ENCODE results near the gene MRPL1.
"Not testable (repeated sequence)": the region's sequence is repeated elsewhere in the genome, so short reads cannot be mapped to it uniquely, and the experiment has no call there.

MRPL1 gene

GRCh38 chr4:77849278-77849965 is 13.2 kb upstream of the MRPL1 start:
- no peak overlapping the region for H3K4me3 ChIP-seq (ENCODE audit: low read length)
- DNase-seq (ENCODE audit: low read depth): no peak
- TF ChIP-seq, protein P1, sequence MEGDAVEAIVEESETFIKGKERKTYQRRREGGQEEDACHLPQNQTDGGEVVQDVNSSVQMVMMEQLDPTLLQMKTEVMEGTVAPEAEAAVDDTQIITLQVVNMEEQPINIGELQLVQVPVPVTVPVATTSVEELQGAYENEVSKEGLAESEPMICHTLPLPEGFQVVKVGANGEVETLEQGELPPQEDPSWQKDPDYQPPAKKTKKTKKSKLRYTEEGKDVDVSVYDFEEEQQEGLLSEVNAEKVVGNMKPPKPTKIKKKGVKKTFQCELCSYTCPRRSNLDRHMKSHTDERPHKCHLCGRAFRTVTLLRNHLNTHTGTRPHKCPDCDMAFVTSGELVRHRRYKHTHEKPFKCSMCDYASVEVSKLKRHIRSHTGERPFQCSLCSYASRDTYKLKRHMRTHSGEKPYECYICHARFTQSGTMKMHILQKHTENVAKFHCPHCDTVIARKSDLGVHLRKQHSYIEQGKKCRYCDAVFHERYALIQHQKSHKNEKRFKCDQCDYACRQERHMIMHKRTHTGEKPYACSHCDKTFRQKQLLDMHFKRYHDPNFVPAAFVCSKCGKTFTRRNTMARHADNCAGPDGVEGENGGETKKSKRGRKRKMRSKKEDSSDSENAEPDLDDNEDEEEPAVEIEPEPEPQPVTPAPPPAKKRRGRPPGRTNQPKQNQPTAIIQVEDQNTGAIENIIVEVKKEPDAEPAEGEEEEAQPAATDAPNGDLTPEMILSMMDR (conservative IDR thresholded peaks at IDR 0.05; ENCODE audit: low read length): no peak

DNA sequence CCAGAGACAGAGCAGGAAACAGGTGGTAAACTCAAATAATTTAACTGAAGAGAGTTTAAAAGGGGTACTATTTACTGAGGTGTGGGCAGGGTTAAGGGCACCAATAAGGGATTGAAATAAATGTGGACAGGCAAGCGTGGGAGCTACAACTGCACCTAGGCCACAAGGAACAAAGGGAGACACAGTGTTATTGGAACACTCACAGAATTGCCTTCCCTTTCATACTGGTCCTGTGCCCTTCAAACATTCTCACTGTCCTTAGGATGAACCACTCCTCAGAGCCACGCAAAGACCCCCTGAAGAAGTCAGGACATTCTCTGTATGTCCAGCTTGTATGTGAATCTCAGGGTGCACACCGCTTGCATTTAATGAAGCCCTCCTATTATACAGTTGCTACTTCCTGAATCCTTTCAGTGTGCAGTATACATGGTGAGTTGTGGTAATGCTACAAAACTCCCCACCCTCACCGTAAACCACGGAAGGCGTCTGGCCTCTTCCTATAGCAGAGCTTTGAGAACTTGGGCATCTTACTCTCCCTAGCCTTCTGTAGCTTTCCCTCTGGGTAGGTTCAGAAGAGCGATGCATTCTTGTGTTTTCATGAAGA is 9.6 kb upstream of the MRPL1 start:
- DNase-seq (ENCODE audit: low read depth): no peak
- H3K4me3 ChIP-seq (ENCODE audit: low read length): no peak overlapping the region
- TF ChIP-seq, protein P1 (conservative IDR thresholded peaks at IDR 0.05; ENCODE audit: low read length): no peak

DNA sequence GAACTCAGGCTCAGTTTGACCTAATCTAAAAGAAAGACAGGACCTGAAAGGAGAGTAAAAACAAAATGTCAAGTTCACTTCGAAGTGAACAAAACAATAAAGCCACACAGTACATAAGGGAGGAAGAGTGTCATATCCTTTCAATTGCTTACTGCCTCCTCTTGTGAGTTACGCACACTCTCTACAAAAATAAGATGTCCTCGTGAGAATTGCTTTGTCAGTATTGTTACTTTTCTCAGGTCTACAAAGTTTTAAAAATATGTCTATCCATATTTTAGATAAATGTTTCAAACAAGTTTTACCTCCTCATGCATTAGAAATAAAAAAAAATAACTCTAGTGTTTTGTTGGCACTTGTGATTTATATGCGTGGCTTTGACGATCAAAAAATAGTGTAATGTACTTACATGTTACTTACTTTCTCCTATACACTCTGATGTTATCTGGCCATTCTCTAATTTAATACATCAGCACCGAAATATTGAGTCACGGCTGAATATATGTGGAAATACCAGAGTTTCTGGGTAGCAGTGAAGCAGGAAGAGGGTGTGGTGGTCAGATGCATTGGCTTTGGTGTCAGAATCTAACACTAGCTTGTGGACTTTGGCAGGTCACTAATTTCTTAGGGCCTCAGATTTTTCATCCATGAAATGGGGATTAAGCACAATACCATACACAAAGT is 8.1 kb upstream of the MRPL1 start:
- TF ChIP-seq, protein P1 (conservative IDR thresholded peaks at IDR 0.05; ENCODE audit: low read length): no peak
- DNase-seq (ENCODE audit: low read depth): no peak
- H3K4me3 ChIP-seq (ENCODE audit: low read length): no peak overlapping the region

GRCh38 chr4:77856152-77856551 is 6.5 kb upstream of the MRPL1 start:
- TF ChIP-seq, protein P1 (conservative IDR thresholded peaks at IDR 0.05; ENCODE audit: low read length): no peak
- no peak overlapping the region for H3K4me3 ChIP-seq (ENCODE audit: low read length)
- DNase-seq (ENCODE audit: low read depth): no peak

DNA sequence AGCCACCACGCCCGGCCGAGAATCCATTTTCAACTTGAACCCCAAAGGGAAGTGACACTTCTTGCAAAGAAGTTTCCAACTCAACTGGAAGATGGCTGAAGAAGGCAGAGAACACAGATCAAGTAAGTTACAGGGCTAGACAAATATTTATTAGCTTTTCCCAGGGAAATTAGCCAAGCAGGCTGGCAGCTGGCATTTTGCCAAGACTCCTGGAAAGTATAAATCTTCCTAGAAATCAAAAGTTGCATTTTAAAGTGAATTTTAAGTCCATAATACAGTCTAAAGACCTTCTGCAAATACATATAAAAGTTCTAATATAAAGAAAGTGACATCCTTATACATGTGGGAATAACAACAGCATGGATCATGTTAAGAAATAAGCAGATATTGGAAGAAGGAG is 3.4 kb upstream of the MRPL1 start:
- no peak for DNase-seq (ENCODE audit: low read depth)
- no peak overlapping the region for H3K4me3 ChIP-seq (ENCODE audit: low read length)
- TF ChIP-seq, protein P1 (conservative IDR thresholded peaks at IDR 0.05; ENCODE audit: low read length): no peak

- peak overlapping the region; percentile 98 for H3K4me3 ChIP-seq (ENCODE audit: low read length)
- TF ChIP-seq, protein P1 (conservative IDR thresholded peaks at IDR 0.05; ENCODE audit: low read length): no peak
- DNase-seq (ENCODE audit: low read depth): no peak
Measured at GRCh38 chr4:77861495-77861894, 1.1 kb upstream of the MRPL1 start.

GRCh38 chr4:77863341-77863740 is 711 bp downstream of the MRPL1 start:
- not testable (repeated sequence) for DNase-seq (ENCODE audit: low read depth)
- peak overlapping the region; percentile 98 for H3K4me3 ChIP-seq (ENCODE audit: low read length)
